MM.1S (cell line): ENCODE measurements around the gene AQP1.

Experiments
- DNase-seq: peaks from one replicate; pipeline ENCODE4 v3.0.0-alpha.2; 2015
- H2AFZ ChIP-seq: fragments of 300-600 bp; sonication (generic); 2 replicates; pipeline ENCODE4 v1.6.0; 2016; ENCODE audit warnings: antibody characterized with exemption, low read length
- H3F3A ChIP-seq: fragments of 300-600 bp; sonication (generic); 2 replicates; pipeline ENCODE4 v1.6.1; 2016; ENCODE audit warnings: mild to moderate bottlenecking, antibody characterized with exemption, low read length, moderate library complexity, mixed read lengths; ENCODE audit not compliant: insufficient read depth
- H3K27ac ChIP-seq: fragments of 300-600 bp; sonication (generic); 2 replicates; pipeline ENCODE4 v1.5.1; 2016; ENCODE audit warnings: mild to moderate bottlenecking, low read length
- H3K27me3 ChIP-seq: fragments of 300-600 bp; sonication (generic); replicated peaks from 2 replicates; pipeline ENCODE4 v1.6.0; 2016; ENCODE audit warnings: low read length; ENCODE audit not compliant: insufficient read depth
- H3K36me3 ChIP-seq: fragments of 300-600 bp; sonication (generic); replicated peaks from 2 replicates; pipeline ENCODE4 v1.6.1; 2016; ENCODE audit warnings: mild to moderate bottlenecking, low read length, mixed read lengths; ENCODE audit not compliant: insufficient read depth
- H3K4me1 ChIP-seq: fragments of 300-600 bp; sonication (generic); 2 replicates; pipeline ENCODE4 v1.6.1; 2016; ENCODE audit warnings: low read length, mixed read lengths
- H3K4me2 ChIP-seq: fragments of 300-600 bp; sonication (generic); 2 replicates; pipeline ENCODE4 v1.6.0; 2016; ENCODE audit warnings: low read depth, low read length
- H3K4me3 ChIP-seq: fragments of 300-600 bp; sonication (generic); 2 replicates; pipeline ENCODE4 v1.5.1; 2016; ENCODE audit warnings: low read length, mixed read lengths
- H3K79me2 ChIP-seq: fragments of 300-600 bp; sonication (generic); 2 replicates; pipeline ENCODE4 v1.6.1; 2016; ENCODE audit warnings: mixed run types, low read length, mixed read lengths
- H3K9ac ChIP-seq: fragments of 300-600 bp; sonication (generic); 2 replicates; pipeline ENCODE4 v1.6.1; 2016; ENCODE audit warnings: low read length, mixed read lengths
- H3K9me2 ChIP-seq: fragments of 300-600 bp; sonication (generic); replicated peaks from 2 replicates; pipeline ENCODE4 v1.6.1; 2016; ENCODE audit warnings: mild to moderate bottlenecking, low read length, mixed read lengths; ENCODE audit not compliant: insufficient read depth
- H3K9me3 ChIP-seq: fragments of 300-600 bp; sonication (generic); replicated peaks from 2 replicates; pipeline ENCODE4 v1.6.1; 2016; ENCODE audit warnings: mild to moderate bottlenecking, low read length, mixed read lengths; ENCODE audit not compliant: insufficient read depth
- H4K20me1 ChIP-seq: fragments of 300-600 bp; sonication (generic); 2 replicates; pipeline ENCODE4 v1.6.1; 2016; ENCODE audit warnings: mild to moderate bottlenecking, low read length, moderate library complexity, mixed read lengths; ENCODE audit not compliant: insufficient read depth
- CTCF ChIP-seq: fragments of 300-600 bp; sonication (generic); IDR thresholded peaks from 2 replicates; pipeline ENCODE4 v1.5.1; 2016; ENCODE audit warnings: antibody characterized with exemption, low read length, mixed read lengths
- EZH2 ChIP-seq: fragments of 300-600 bp; sonication (generic); optimal IDR thresholded peaks from 2 replicates; pipeline ENCODE3; 2017; ENCODE audit warnings: low read depth, mild to moderate bottlenecking, antibody characterized with exemption, low read length, mixed read lengths
- EZH2phosphoT487 ChIP-seq: fragments of 300-600 bp; sonication (generic); IDR thresholded peaks from 2 replicates; pipeline ENCODE4 v1.6.1; 2018; ENCODE audit warnings: antibody characterized with exemption, low read length

AQP1 gene

DNA sequence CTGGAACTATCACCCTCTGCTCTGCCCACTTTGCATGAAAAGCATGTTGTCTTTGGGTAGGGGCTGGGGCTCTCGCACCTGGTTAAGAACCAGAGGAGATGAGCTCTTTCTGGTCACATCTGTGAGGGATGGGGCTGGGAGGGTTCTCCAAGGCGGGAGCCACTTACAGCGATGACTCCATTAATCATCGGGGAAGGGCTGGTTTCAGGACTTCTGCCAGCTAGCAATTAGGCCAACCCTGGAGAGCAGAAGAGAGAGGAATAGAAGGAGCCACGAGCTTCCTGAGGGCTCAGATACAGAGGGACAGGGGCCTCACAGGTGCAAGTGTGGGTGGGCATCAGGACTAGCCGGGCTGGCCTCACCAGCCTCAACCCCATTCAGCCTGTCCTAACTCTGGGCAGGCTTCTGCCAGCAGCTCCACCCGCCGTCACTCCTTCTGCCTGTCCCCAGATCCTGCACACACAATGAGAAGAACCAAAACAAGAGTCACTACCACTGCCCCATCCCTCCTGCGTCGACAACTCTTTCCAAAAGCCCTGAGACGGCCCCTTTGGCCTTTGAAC is 8.4 kb downstream of the AQP1 start:
- H3K9me3 ChIP-seq: no peaks in the 10 kb centered on the region
- H3K9ac ChIP-seq: no peak overlapping the region
- H3K4me2 ChIP-seq: no peak overlapping the region
- no peak overlapping the region for H3K27ac ChIP-seq
- no peak overlapping the region for H2AFZ ChIP-seq
- H4K20me1 ChIP-seq: no peaks in the 10 kb centered on the region
- DNase-seq: no peak
- no peaks in the 10 kb centered on the region for H3K4me1 ChIP-seq
- no peaks in the 10 kb centered on the region for H3F3A ChIP-seq
- H3K9me2 ChIP-seq: no peaks in the 10 kb centered on the region
- H3K27me3 ChIP-seq: no peaks in the 10 kb centered on the region
- no peaks in the 10 kb centered on the region for H3K79me2 ChIP-seq
- no peaks in the 10 kb centered on the region for H3K36me3 ChIP-seq
- no peak overlapping the region for H3K4me3 ChIP-seq
- TF ChIP-seq EZH2phosphoT487 (no peak), CTCF (no peak), EZH2 (no peak)

DNA sequence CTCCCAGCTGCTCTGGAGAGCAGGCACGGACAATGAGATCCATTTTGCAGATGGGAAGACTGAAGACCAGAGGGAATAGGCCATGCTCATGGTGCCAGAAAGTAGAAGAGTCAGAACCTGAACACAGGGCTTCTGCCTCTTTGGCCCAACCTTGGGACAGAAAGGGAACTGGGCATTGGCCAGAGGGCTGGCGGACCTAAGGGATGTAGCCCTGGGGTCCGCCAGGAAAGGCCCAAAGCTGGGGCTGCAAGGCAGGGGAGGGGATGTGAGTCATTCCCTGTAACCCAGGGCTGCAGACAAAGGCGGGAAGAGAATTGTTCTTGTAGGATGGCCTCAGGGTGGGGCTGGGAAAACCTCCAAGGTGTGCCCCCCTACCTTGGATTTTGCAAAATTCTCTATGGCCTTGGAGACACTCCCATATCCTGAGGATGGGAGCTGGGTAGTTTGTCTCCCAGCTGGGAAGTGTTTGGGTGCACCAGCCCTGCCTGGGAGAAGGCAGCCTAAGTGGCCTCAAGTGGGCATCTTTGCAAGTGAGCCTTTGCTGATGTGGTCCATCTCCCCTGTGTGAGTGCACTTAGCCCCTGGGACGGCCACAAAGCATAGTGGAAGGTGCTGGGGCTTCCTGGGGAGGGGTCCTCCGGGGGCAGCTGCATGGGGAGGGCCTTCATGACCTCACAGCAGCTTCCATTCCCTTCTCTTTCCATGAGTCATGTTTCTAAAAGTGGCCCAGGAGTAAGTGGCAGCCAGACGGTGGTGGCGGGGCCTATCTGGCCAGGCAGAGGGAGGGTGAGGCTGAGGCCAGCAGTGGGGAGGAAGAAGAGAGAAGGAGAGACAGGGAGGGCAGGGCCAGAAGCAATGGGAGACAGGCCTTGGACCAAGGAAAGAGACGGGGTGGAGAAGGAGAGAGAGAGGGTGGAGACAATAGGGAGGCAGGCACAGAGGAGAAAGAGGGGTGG is 9.2 kb downstream of the AQP1 start:
- H3K9me2 ChIP-seq: no peaks in the 10 kb centered on the region
- no peak overlapping the region for H2AFZ ChIP-seq
- TF ChIP-seq EZH2 (no peak), CTCF (no peak), EZH2phosphoT487 (no peak)
- H3K36me3 ChIP-seq: no peaks in the 10 kb centered on the region
- H3K79me2 ChIP-seq: no peaks in the 10 kb centered on the region
- no peak overlapping the region for H3K27ac ChIP-seq
- H3K4me2 ChIP-seq: no peak overlapping the region
- H3K9me3 ChIP-seq: no peaks in the 10 kb centered on the region
- no peaks in the 10 kb centered on the region for H3F3A ChIP-seq
- no peaks in the 10 kb centered on the region for H3K27me3 ChIP-seq
- DNase-seq: no peak
- H3K9ac ChIP-seq: no peak overlapping the region
- H3K4me1 ChIP-seq: no peaks in the 10 kb centered on the region
- H3K4me3 ChIP-seq: no peak overlapping the region
- H4K20me1 ChIP-seq: no peaks in the 10 kb centered on the region

DNA sequence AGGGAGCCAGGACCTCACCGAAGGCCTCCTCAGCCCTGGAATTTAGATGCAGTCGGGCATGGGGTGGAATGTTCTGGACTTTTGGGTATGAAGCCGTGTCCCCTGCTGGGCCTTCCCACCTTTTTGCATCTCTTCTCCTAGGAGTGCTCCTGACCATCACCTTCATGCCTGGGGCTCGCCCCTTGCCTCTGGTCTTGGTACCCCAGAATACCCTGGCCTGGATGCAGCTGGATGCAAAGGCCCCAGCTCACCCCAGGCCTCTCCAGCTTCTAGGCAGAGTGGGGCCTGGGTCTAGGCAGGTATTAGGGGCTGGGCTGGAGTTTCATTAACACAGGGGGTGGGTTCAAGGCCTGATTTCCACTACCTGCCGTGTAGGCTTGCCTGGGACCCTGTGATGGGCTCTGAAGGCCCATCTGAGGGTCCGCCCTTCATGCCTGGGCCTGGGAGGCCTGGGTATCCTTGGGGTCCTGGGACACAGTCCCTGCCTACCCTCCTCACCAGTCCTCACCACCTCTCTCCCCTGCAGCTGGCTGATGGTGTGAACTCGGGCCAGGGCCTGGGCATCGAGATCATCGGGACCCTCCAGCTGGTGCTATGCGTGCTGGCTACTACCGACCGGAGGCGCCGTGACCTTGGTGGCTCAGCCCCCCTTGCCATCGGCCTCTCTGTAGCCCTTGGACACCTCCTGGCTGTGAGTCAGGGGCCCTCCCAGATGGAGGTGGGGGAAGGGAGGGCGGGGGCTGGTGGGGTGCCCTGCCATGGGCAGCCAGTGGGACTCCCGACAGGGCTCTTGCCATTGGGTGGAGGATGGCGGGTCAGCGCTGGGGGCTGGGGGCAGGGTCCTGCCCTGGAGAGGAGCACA is 10.1 kb downstream of the AQP1 start:
- Histone ChIP-seq H3K4me3 (no peak overlapping the region), H4K20me1 (no peaks in the 10 kb centered on the region), H3K9ac (no peak overlapping the region), H3K4me2 (no peak overlapping the region), H3K9me2 (no peaks in the 10 kb centered on the region), H2AFZ (no peak overlapping the region), H3K27me3 (no peaks in the 10 kb centered on the region), H3K36me3 (no peaks in the 10 kb centered on the region), H3K4me1 (no peaks in the 10 kb centered on the region), H3F3A (no peaks in the 10 kb centered on the region), H3K9me3 (no peaks in the 10 kb centered on the region), H3K27ac (no peak overlapping the region), H3K79me2 (no peaks in the 10 kb centered on the region)
- no peak for DNase-seq
- TF ChIP-seq CTCF: no peak
- TF ChIP-seq EZH2: no peak
- no peak for TF ChIP-seq EZH2phosphoT487
